ENCODE data around the gene EFEMP2.

EFEMP2 gene

DNA sequence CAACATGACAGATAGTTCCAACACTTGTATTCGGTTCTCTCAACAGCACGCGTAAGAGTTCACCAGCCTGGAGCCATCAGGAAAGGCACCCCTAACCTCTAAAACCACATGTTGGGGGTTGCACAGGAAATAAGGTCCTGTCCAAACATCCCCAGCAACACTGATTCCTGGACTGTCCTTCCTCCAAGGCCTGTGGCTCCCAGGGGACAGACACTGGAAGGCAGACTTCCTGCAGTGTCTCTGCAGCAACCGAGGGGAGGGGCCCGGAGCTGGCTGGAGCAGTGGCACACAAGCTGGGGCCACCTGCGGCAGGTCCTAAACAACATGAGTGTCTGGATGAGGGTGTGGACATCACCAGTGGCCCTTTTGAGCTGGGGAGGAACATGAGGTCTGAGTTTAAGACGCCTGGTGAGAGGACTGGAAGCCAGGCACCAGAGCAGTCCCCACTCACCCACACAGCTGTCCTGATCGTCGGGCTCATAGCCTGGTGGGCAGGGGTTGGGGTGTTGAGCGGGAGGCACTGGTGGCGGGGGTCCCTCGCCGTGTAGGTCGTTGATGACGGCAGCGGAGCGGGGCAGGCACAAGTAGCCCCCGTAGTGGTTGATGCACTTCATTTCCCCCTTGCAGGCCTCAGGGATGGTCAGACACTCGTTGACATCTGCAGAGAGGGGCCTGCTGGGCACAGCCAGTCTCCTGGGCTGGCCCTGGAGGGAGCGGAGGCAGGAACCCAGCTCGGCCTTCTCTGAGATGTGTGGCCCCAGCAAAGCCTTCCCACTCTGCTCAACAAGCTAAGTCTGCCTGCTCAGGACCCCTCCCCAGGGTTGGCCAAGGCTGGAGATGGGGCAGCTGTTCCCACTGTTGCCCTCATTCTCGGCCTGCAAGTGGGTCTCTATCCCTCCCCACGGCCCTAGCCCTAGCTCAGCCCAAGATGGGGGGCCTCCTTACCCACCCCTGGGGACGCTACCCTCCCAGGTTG, 1.6 kb downstream of the EFEMP2 start:
- H3K4me3 Mint-ChIP-seq = peak overlapping the region; percentile 40 to 50
- H3K9me3 Mint-ChIP-seq = no peaks in the 10 kb centered on the region
- peaks cover 18 to 22% of the 10 kb centered on the region in 2 donors for H3K4me1 Mint-ChIP-seq (ENCODE audit: low read depth in 2 of 2)
- peaks cover 9% of the 10 kb centered on the region for H3K36me3 Mint-ChIP-seq (ENCODE audit: insufficient read depth)
- H3K27ac Mint-ChIP-seq = peak overlapping the region in 1 of 2 donors; percentile 60
- ATAC-seq (replicated peaks) (no peak), DNase-seq (no peak)
- H3K27me3 Mint-ChIP-seq = no peaks in the 10 kb centered on the region

DNA sequence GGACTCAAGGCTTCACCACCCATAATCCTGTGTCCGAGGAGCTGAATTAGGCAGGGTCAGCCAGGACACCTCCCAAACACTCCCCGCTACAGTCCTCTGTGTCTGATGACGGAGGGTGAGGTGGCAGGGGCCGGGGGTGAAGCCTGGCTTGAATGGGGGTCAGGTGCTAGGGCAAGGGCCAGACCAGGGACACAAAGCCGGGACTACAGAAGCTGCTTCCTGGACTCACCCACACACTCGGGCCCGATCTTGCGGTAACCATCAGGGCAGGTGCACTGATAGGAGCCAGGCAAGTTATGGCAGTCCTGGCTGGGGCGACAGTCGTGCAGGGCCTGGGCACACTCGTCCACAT, 2.3 kb downstream of the EFEMP2 start:
- Mint-ChIP-seq H3K4me1 (ENCODE audit: low read depth in 2 of 2) (peaks cover 18 to 22% of the 10 kb centered on the region in 2 donors), H3K27me3 (no peaks in the 10 kb centered on the region), H3K9me3 (no peaks in the 10 kb centered on the region), H3K27ac (peak overlapping the region; percentile 19 to 53), H3K36me3 (ENCODE audit: insufficient read depth) (peaks cover 16% of the 10 kb centered on the region), H3K4me3 (no peak overlapping the region)
- ATAC-seq (replicated peaks) (no peak), DNase-seq (no peak)

DNA sequence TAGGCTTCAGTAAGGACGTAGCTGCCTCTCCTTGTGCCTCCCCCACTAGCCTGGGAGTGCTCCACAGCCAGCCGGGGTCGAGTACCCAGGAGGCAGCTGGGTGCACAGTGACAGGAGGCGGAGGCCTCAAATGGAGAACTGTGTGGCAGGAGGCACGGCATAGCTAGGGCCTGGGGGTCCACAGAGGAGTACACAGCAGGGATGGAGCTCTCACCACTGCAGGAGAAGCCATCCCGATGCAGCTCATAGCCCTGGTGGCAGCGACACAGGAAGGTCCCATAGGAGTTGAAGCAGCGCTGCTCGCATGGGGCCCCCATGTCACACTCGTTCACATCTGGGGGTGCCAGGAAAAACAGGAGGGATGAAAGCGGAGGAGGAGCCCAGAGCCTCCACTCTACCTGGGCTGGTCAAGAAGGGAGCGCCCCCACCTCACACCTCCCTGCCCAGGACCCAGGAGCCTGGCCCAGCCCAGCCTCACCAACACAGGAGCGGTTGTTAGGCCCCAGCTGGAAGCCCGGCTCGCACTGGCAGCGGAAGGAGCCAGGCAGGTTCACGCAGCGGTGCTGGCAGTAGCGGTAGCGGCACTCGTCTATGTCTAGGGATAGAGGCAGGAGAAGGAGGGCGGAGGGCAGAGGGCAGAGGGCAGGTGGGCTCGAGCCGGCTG, 2.8 kb downstream of the EFEMP2 start:
- peaks cover 20 to 22% of the 10 kb centered on the region in 2 donors for H3K4me1 Mint-ChIP-seq (ENCODE audit: low read depth in 2 of 2)
- ATAC-seq (replicated peaks) (no peak), DNase-seq (no peak)
- H3K4me3 Mint-ChIP-seq = peak overlapping the region; percentile 34 to 39
- H3K9me3 Mint-ChIP-seq = no peaks in the 10 kb centered on the region
- H3K27ac Mint-ChIP-seq = peak overlapping the region in 1 of 2 donors; percentile 19
- no peaks in the 10 kb centered on the region for H3K27me3 Mint-ChIP-seq
- H3K36me3 Mint-ChIP-seq (ENCODE audit: insufficient read depth) = peaks cover 21% of the 10 kb centered on the region

GRCh38 chr11:65868907-65869306, 3.7 kb downstream of the EFEMP2 start:
- DNase-seq = no peak
- Mint-ChIP-seq H3K27ac (no peak overlapping the region), H3K27me3 (no peaks in the 10 kb centered on the region), H3K36me3 (ENCODE audit: insufficient read depth) (peaks cover 30% of the 10 kb centered on the region), H3K9me3 (no peaks in the 10 kb centered on the region), H3K4me1 (ENCODE audit: low read depth in 2 of 2) (peaks cover 20 to 22% of the 10 kb centered on the region in 2 donors), H3K4me3 (no peak overlapping the region)
- ATAC-seq (replicated peaks) = no peak

DNA sequence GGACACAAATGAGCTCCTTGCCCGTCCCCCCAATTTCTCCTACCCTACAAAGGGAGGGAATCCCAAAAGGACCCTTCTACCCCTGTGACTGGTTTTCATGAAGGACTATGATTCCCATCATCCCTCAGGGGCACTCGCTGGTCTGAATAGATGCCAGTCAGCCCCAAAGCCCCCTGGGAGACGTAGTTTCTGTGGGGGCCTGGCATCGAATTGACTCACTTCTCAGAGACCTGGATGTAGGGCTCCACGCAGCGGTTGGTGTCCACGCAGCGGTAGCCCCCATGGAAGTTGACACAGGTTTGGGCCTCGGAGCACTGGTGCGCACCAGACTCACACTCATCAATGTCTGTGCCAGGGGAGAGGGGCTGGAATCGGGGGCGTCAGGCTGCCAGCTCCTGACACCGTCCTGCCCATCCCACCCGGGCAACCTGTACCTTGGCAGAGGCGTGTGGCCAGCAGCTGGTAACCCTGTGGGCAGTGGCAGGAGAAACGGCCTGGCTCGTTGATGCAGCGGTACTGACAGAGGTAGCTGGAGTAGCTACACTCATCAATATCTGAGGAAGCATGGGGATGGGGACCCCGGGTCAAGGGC, 4.4 kb downstream of the EFEMP2 start:
- no peak overlapping the region for H3K4me3 Mint-ChIP-seq
- ATAC-seq (replicated peaks) (peak; percentile 65), DNase-seq (no peak)
- H3K27me3 Mint-ChIP-seq = no peaks in the 10 kb centered on the region
- H3K36me3 Mint-ChIP-seq (ENCODE audit: insufficient read depth) = peaks cover 36% of the 10 kb centered on the region
- peaks cover 18 to 22% of the 10 kb centered on the region in 2 donors for H3K4me1 Mint-ChIP-seq (ENCODE audit: low read depth in 2 of 2)
- no peaks in the 10 kb centered on the region for H3K9me3 Mint-ChIP-seq
- H3K27ac Mint-ChIP-seq = no peak overlapping the region

GRCh38 chr11:65867284-65868071, 5.1 kb downstream of the EFEMP2 start:
- Mint-ChIP-seq H3K27ac (no peak overlapping the region), H3K9me3 (no peaks in the 10 kb centered on the region), H3K4me1 (ENCODE audit: low read depth in 2 of 2) (peaks cover 20 to 26% of the 10 kb centered on the region in 2 donors), H3K4me3 (no peak overlapping the region), H3K27me3 (no peaks in the 10 kb centered on the region), H3K36me3 (ENCODE audit: insufficient read depth) (peaks cover 43% of the 10 kb centered on the region)
- ATAC-seq (replicated peaks) = peak; percentile 27
- DNase-seq = no peak

GRCh38 chr11:65866509-65867283, 5.9 kb downstream of the EFEMP2 start:
- H3K36me3 Mint-ChIP-seq (ENCODE audit: insufficient read depth) = peaks cover 46% of the 10 kb centered on the region
- DNase-seq = no peak
- no peak overlapping the region for H3K4me3 Mint-ChIP-seq
- ATAC-seq (replicated peaks) = no peak
- no peaks in the 10 kb centered on the region for H3K9me3 Mint-ChIP-seq
- H3K27ac Mint-ChIP-seq = no peak overlapping the region
- peaks cover 22 to 27% of the 10 kb centered on the region in 2 donors for H3K4me1 Mint-ChIP-seq (ENCODE audit: low read depth in 2 of 2)
- H3K27me3 Mint-ChIP-seq = no peaks in the 10 kb centered on the region

DNA sequence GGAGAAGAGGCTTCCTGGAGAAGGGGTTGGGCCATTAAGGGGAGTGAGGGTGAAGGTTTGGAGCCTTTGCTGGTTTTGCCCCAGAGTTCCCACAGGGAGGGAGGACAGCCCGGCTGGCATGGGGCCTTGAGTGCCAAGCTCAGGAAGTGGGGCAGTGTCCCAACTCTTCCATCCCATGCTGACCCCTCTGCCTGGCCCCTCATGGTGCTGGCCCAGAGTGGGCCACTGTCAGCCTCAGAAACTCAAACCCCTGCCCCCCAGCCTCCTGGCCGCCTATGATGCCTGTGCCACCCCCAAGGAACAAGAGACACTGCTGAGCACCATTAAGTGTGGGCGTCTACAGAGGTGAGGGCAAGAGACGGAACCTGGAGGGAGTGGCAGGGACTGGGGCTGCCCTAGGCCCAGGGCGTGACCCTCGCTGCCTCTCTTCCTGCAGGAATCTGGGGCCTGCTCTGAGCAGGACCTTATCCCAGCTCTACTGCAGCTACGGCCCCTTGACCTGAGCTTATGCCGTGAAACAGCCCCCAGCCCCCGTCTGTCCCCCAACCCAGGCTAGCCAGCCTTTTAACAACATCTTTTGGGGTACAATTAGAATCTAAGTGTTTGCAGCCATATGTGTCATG, 6.9 kb downstream of the EFEMP2 start:
- Mint-ChIP-seq H3K4me1 (ENCODE audit: low read depth in 2 of 2) (peaks cover 27 to 33% of the 10 kb centered on the region in 2 donors), H3K27ac (no peak overlapping the region), H3K9me3 (no peaks in the 10 kb centered on the region), H3K4me3 (no peak overlapping the region), H3K36me3 (ENCODE audit: insufficient read depth) (peaks cover 46% of the 10 kb centered on the region), H3K27me3 (no peaks in the 10 kb centered on the region)
- DNase-seq (no peak), ATAC-seq (replicated peaks) (no peak)

DNA sequence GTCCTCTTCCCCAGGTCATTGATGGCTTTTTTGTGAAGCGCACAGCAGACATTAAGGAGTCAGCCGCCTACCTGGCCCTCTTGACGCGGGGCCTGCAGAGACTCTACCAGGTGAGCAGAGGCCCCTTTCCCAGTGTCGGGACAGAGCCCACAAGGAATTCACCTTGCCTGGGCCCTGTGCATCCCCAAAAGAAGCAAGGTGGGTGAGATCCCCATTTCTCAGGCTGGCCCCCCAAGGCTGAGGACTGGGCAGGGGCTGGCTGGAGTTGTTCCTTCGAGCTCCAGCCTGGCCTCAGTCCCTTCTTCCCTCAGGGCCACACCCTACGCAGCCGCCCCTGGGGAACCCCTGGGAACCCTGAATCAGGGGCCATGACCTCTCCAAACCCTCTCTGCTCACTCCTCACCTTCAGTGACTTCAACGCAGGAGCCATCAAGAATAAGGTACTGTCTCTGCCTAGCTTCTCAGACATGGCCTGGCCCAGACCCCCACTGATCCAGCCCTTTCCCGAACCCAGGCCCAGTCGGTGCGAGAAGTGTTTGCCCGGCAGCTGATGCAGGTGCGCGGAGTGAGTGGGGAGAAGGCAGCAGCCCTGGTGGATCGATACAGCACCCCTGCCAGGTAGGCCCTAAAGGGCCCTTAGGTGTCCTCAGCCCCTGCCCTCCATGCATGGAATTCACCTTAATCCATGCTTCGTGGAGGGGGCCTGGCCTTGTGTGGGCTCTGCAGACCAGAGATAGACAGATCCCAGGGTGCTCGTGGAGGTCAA, 7.7 kb downstream of the EFEMP2 start:
- H3K9me3 Mint-ChIP-seq = no peaks in the 10 kb centered on the region
- no peak overlapping the region for H3K27ac Mint-ChIP-seq
- no peak overlapping the region for H3K4me3 Mint-ChIP-seq
- peaks cover 49% of the 10 kb centered on the region for H3K36me3 Mint-ChIP-seq (ENCODE audit: insufficient read depth)
- H3K4me1 Mint-ChIP-seq (ENCODE audit: low read depth in 2 of 2) = peaks cover 26 to 34% of the 10 kb centered on the region in 2 donors
- H3K27me3 Mint-ChIP-seq = no peaks in the 10 kb centered on the region
- DNase-seq (no peak), ATAC-seq (replicated peaks) (no peak)

- H3K27me3 Mint-ChIP-seq = no peaks in the 10 kb centered on the region
- peaks cover 53% of the 10 kb centered on the region for H3K36me3 Mint-ChIP-seq (ENCODE audit: insufficient read depth)
- no peaks in the 10 kb centered on the region for H3K9me3 Mint-ChIP-seq
- H3K4me1 Mint-ChIP-seq (ENCODE audit: low read depth in 2 of 2) = peaks cover 28 to 37% of the 10 kb centered on the region in 2 donors
- H3K27ac Mint-ChIP-seq = peak overlapping the region in 1 of 2 donors; percentile 9
- DNase-seq (no peak), ATAC-seq (replicated peaks) (no peak)
- H3K4me3 Mint-ChIP-seq = no peak overlapping the region
Measured at GRCh38 chr11:65863889-65864705, 8.5 kb downstream of the EFEMP2 start.
